Activated T-cell treated with anti-CD3 and anti-CD28 coated beads, Interleukin-2, amount 50 U/mL, for 1 hour (primary cell): ENCODE measurements around the gene SLC5A5.
A peak's percentile ranks its signal among the peaks of the same experiment; 100 is the strongest.

Experiments used
- DNase-seq: peaks from one replicate; pipeline ENCODE4 v3.0.0-alpha.2; 2020

SLC5A5 gene

GRCh38 chr19:17926044-17926443 is 54.3 kb downstream of the SLC5A5 start:
- DNase-seq, result no peak

GRCh38 chr19:17929056-17929455 is 57.3 kb downstream of the SLC5A5 start:
- DNase-seq, result no peak

- DNase-seq, result no peak
Observed at GRCh38 chr19:17931532-17932191, 59.9 kb downstream of the SLC5A5 start.

- peak; percentile 92 for DNase-seq
Observed at GRCh38 chr19:17932485-17933338, 61.0 kb downstream of the SLC5A5 start, which contains the start of gene CCDC124. CCDC124 (plus strand) TSS chr19:17933015; CDS start chr19:17936421, 3,406 bp downstream.

- DNase-seq, result no peak
Observed at GRCh38 chr19:17933414-17934129, 61.8 kb downstream of the SLC5A5 start.

GRCh38 chr19:17936379-17936778 is 64.6 kb downstream of the SLC5A5 start:
- DNase-seq, result no peak

- no peak for DNase-seq
Observed at GRCh38 chr19:17937371-17937900, 65.7 kb downstream of the SLC5A5 start.

- peak; percentile 87 for DNase-seq
Observed at GRCh38 chr19:17938092-17938845, 66.5 kb downstream of the SLC5A5 start.

- no peak for DNase-seq
Observed at GRCh38 chr19:17942181-17942580, 70.4 kb downstream of the SLC5A5 start.

GRCh38 chr19:17942582-17943273 is 71.0 kb downstream of the SLC5A5 start:
- DNase-seq, result no peak

- no peak for DNase-seq
Observed at GRCh38 chr19:17943274-17944221, 71.8 kb downstream of the SLC5A5 start.

GRCh38 chr19:17944301-17944700 is 72.6 kb downstream of the SLC5A5 start:
- no peak for DNase-seq
